PC-3 (cell line): ENCODE measurements around the gene TLR3. TPM values are rescaled to one million over a fixed set of nuclear protein-coding genes. Genes with fewer than 3 reads are reported as not detected.
"Not testable (repeated sequence)": the region's sequence is repeated elsewhere in the genome, so short reads cannot be mapped to it uniquely, and the experiment has no call there.

Experiments used
- ATAC-seq: fragments of 200-7000 bp; cut with Tn5 transposase; 2 replicates; pipeline ENCODE4 v1.9.1; 2020; ENCODE audit warnings: mild to moderate bottlenecking, moderate library complexity
- BruUV-seq: library from RNA; stranded (reverse); fragments of 400-500 nt; replicated peaks from 2 replicates; lab custom pipeline; 2021; lab: Mats Ljungman, UMichigan
- CTCF ChIA-PET: fragments of 300-600 bp; sonication (Branson Sonifier 250); formaldehyde crosslinking; loops from one replicate; lab custom pipeline; 2022; ENCODE audit warnings: antibody characterized with exemption; lab: Charles Lee
- POLR2A ChIA-PET: fragments of 300-600 bp; sonication (Branson Sonifier 250); formaldehyde crosslinking; loops from one replicate; lab custom pipeline; 2022; ENCODE audit warnings: antibody characterized with exemption; ENCODE audit not compliant: unreplicated experiment; lab: Charles Lee
- DNase-seq: peaks from one replicate; pipeline ENCODE4 v3.0.0-alpha.2; 2015
- H2AFZ ChIP-seq: fragments of 300-600 bp; sonication (generic); 2 replicates; pipeline ENCODE4 v1.6.0; 2016; ENCODE audit warnings: antibody characterized with exemption, low read length
- H3F3A ChIP-seq: fragments of 300-600 bp; sonication (generic); one replicate; pipeline ENCODE4 v1.6.0; 2017; ENCODE audit warnings: antibody characterized with exemption, low read length, control low read depth, mild to moderate bottlenecking; ENCODE audit not compliant: unreplicated experiment
- H3K27ac ChIP-seq: fragments of 300-600 bp; sonication (generic); 2 replicates; pipeline ENCODE4 v1.5.1; 2016; ENCODE audit warnings: mild to moderate bottlenecking, low read length
- H3K27me3 ChIP-seq: fragments of 300-600 bp; sonication (generic); 2 replicates; pipeline ENCODE4 v1.6.1; 2016; ENCODE audit warnings: low read length, mixed read lengths
- H3K36me3 ChIP-seq: fragments of 300-600 bp; sonication (generic); 2 replicates; pipeline ENCODE4 v1.6.1; 2016; ENCODE audit warnings: low read depth, mixed run types, low read length, mixed read lengths
- H3K4me1 ChIP-seq: fragments of 300-600 bp; sonication (generic); 2 replicates; pipeline ENCODE4 v1.5.1; 2016; ENCODE audit warnings: low read length; ENCODE audit not compliant: insufficient read depth
- H3K4me2 ChIP-seq: fragments of 300-600 bp; sonication (generic); 2 replicates; pipeline ENCODE4 v1.6.0; 2016; ENCODE audit warnings: low read length
- H3K4me3 ChIP-seq: fragments of 300-600 bp; sonication (generic); 2 replicates; pipeline ENCODE4 v1.5.1; 2016; ENCODE audit warnings: mild to moderate bottlenecking, low read length, mixed read lengths
- H3K79me2 ChIP-seq: fragments of 300-600 bp; sonication (generic); 2 replicates; pipeline ENCODE4 v1.6.1; 2017; ENCODE audit warnings: low read length, mixed read lengths
- H3K9ac ChIP-seq: fragments of 300-600 bp; sonication (generic); 2 replicates; pipeline ENCODE4 v1.6.0; 2016; ENCODE audit warnings: mild to moderate bottlenecking, low read length
- H3K9me2 ChIP-seq: fragments of 300-600 bp; sonication (generic); replicated peaks from 2 replicates; pipeline ENCODE4 v1.6.1; 2016; ENCODE audit warnings: mixed run types, low read length, mixed read lengths
- H3K9me3 ChIP-seq: fragments of 300-600 bp; sonication (generic); 2 replicates; pipeline ENCODE4 v1.6.1; 2016; ENCODE audit warnings: low read length, mixed read lengths
- H4K20me1 ChIP-seq: fragments of 300-600 bp; sonication (generic); 2 replicates; pipeline ENCODE4 v1.6.1; 2016; ENCODE audit warnings: low read length, mixed read lengths
- CTCF ChIP-seq: fragments of 300-600 bp; sonication (generic); conservative IDR thresholded peaks from 2 replicates; pipeline ENCODE4 v1.5.1; 2017; ENCODE audit warnings: antibody characterized with exemption, low read depth, mild to moderate bottlenecking, low read length
- EZH2 ChIP-seq: fragments of 300-600 bp; sonication (generic); IDR thresholded peaks from one replicate; pipeline ENCODE4 v1.6.1; 2017; ENCODE audit warnings: antibody characterized with exemption, mild to moderate bottlenecking, low read length; ENCODE audit not compliant: unreplicated experiment
- EZH2phosphoT487 ChIP-seq: fragments of 300-600 bp; sonication (generic); IDR thresholded peaks from 2 replicates; pipeline ENCODE4 v1.6.1; 2018; ENCODE audit warnings: mild to moderate bottlenecking, antibody characterized with exemption, low read length, borderline replicate concordance
- intact Hi-C: fragments of 100-400 bp; cut with micrococcal nuclease; formaldehyde crosslinking; loops from 2 replicates; pipeline ENCODE4 v1.9.0; 2023
- total RNA-seq: library from RNA; depleted of rRNA; stranded (reverse); fragments of >200 nt; gene quantifications from 2 replicates; pipeline ENCODE4 v1.2.3, GENCODE V29; 2014

TLR3 gene
- total RNA-seq, 1 experiment from 2014 or later, result 0.33 TPM

GRCh38 chr4:186040316-186040715 is 28.6 kb upstream of the TLR3 start:
- no peak overlapping the region for H3K27ac ChIP-seq
- peaks cover 2% of the 10 kb centered on the region for H3K27me3 ChIP-seq
- no peaks in the 10 kb centered on the region for H3K79me2 ChIP-seq
- intact Hi-C loops, result no loop called here
- no peaks in the 10 kb centered on the region for H3K4me1 ChIP-seq
- no peak overlapping the region for H2AFZ ChIP-seq
- BruUV-seq, result no TSS peak
- no peaks in the 10 kb centered on the region for H3F3A ChIP-seq
- CTCF ChIA-PET, result interaction anchor here (0.6 to 1.2 kb wide), 4 partner anchors 27 to 587 kb away, joined by 3 to 10 read pairs (median 4); no protein-coding TSS in a partner anchor
- POLR2A ChIA-PET, result no interaction called here
- H3K36me3 ChIP-seq, result no peaks in the 10 kb centered on the region
- no peak for DNase-seq
- peak overlapping the region; percentile 80 for H3K4me2 ChIP-seq
- ATAC-seq, result peak; percentile 22; the same call in 1 of the 2 replicates
- H3K9me2 ChIP-seq, result no peaks in the 10 kb centered on the region
- H3K4me3 ChIP-seq, result peak overlapping the region; percentile 50; the same call in 1 of the 2 replicates
- H3K9ac ChIP-seq, result no peak overlapping the region
- no peak for TF ChIP-seq CTCF
- no peak for TF ChIP-seq EZH2
- TF ChIP-seq EZH2phosphoT487, result no peak
- no peaks in the 10 kb centered on the region for H3K9me3 ChIP-seq
- no peaks in the 10 kb centered on the region for H4K20me1 ChIP-seq

DNA sequence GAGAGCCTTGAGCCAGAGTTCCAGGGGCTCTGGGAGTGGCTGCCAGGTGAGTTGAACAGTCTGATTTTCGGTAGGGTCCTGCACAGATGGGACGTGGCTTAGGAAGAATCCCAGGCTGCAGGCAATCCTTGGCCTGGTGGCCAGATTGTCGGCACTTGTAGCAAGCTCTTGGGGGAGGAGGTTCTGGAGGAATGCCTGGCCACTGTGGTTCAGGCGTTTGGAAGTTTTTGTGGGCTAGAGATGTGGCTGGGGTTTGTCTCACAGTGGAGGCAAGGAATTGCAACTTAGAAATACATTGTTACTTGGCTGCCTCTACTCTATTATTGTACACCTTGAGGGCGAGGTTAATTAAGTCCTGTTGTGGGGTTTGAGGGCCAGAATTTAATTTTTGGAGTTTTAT is 21.5 kb upstream of the TLR3 start:
- CTCF ChIA-PET, result not testable (repeated sequence)

GRCh38 chr4:186050135-186050534 is 18.8 kb upstream of the TLR3 start:
- H3K36me3 ChIP-seq, H4K20me1 ChIP-seq, H3K4me3 ChIP-seq, intact Hi-C loops, H3K9me2 ChIP-seq, POLR2A ChIA-PET, H2AFZ ChIP-seq, CTCF ChIA-PET, H3K27ac ChIP-seq, H3K9ac ChIP-seq, H3K4me1 ChIP-seq, H3K9me3 ChIP-seq, H3K27me3 ChIP-seq, ATAC-seq, H3K4me2 ChIP-seq, H3K79me2 ChIP-seq, H3F3A ChIP-seq, BruUV-seq, DNase-seq: not testable (repeated sequence)

More for the DNA sequence above, 21.5 kb upstream of the TLR3 start:
- H3K27me3 ChIP-seq, H4K20me1 ChIP-seq, H3K4me2 ChIP-seq, BruUV-seq, H3K9ac ChIP-seq, H3K4me1 ChIP-seq, H3K4me3 ChIP-seq, H3K9me3 ChIP-seq, H3F3A ChIP-seq, H2AFZ ChIP-seq, intact Hi-C loops, H3K9me2 ChIP-seq, H3K79me2 ChIP-seq, H3K36me3 ChIP-seq, ATAC-seq, H3K27ac ChIP-seq, POLR2A ChIA-PET, DNase-seq: not testable (repeated sequence)

DNA sequence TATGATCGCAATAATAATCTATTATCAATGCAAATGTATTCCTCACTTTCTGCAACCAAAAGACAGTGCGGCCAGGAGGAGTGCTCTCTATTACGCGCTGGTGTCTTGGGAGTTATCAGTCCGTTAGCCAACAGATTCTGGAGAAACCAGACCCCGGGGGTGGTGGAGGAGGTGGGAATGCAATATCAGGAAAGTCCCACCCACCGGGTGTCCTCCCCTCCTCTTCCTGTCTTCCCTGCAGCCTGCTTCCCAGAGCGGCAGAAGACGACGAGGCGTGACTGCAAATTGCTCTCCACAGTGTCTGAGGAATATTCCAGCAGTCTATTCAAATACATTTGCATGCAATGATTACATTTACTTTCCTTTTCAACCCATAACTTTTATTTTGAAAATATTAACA is 17.9 kb upstream of the TLR3 start:
- ATAC-seq, result no peak
- no peak for DNase-seq
- CTCF ChIA-PET, result no interaction called here
- Histone ChIP-seq H3K27me3 (no peaks in the 10 kb centered on the region), H3K9ac (no peak overlapping the region), H3K9me2 (no peaks in the 10 kb centered on the region), H2AFZ (no peak overlapping the region), H3K4me1 (no peaks in the 10 kb centered on the region), H3K4me2 (no peak overlapping the region), H3K36me3 (no peaks in the 10 kb centered on the region), H4K20me1 (no peaks in the 10 kb centered on the region), H3K79me2 (no peaks in the 10 kb centered on the region), H3F3A (no peaks in the 10 kb centered on the region), H3K27ac (no peak overlapping the region), H3K4me3 (no peak overlapping the region), H3K9me3 (no peaks in the 10 kb centered on the region)
- POLR2A ChIA-PET, result no interaction called here
- TF ChIP-seq CTCF, result no peak
- no peak for TF ChIP-seq EZH2
- TF ChIP-seq EZH2phosphoT487, result no peak
- intact Hi-C loops, result no loop called here
- BruUV-seq, result no TSS peak
